GM19035 (cell line): Measurements from ENCODE around the gene TPST2.

ENCODE experiments used
- ATAC-seq: cut with Tn5 transposase; IDR thresholded peaks from one replicate; pipeline ENCODE4 v1.9.1; 2021; ENCODE audit not compliant: unreplicated experiment

Gene TPST2

DNA sequence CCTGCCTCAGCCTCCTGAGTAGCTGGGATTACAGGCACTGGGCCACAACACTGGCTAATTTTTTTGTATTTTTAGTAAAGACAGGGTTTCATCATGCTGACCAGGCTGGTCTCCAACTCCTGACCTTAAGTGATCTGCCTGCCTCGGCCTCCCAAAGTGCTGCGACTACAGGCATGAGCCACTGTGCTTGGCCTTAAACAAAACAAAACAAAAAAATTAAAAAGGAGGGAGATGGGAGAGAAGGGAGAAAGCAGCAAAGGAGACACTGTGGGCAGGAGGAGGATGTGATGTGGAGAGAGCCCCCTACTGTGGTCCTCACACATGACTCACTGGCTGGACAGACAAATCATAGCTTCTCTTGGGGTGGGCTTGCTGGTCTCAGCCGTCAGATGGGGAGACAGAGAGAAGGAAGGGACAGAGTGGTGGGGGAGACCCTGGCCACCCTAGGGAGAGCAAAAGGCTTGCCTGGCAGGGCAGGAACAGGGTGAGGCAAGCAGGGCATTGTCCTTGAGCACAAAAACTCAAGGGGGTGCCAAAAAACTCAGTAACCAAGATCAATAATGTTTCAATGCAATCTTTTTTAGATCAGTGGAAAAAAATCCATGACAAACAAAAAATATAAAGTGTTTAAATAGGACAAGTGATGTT lies 31.6 kb downstream of the TPST2 start:
- ATAC-seq: no peak

DNA sequence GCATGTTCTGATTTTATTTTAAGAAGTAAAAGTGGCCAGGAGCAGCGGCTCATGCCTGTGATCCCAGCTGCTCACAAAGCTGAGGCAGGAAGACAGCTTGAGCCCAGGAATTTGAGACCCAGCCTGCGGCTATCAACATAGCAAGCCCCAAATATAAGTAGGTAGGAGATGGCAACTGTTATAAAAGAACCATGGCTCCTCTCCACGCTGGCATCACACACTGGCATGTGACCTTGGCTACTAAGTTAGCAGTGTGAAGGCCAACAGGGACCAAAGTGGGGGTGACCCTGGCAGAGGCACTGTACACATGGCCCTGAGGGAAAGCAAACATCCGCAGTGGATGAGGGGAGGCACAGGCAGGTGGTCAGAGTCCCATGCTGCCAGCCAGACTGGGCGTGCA lies 33.0 kb downstream of the TPST2 start:
- ATAC-seq: no peak

DNA sequence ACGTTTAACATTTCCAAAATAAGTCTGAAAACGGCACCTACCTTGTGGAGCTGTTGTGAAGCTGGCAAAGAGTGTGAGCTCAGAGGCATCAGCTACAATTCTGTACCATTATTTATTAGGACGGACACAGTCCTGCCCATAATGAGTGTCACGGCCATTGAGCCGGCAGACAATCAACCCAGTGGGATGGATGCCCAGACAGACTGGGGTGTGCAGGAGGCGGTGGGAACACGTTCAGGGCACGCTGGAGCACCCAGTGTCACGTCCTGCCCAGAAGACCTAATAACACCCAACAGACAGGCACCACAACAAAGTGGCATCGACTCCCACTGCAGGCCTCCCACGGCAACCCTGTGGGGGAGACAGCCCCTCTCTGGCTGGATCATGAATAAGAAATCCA lies 34.5 kb downstream of the TPST2 start:
- no peak for ATAC-seq

DNA sequence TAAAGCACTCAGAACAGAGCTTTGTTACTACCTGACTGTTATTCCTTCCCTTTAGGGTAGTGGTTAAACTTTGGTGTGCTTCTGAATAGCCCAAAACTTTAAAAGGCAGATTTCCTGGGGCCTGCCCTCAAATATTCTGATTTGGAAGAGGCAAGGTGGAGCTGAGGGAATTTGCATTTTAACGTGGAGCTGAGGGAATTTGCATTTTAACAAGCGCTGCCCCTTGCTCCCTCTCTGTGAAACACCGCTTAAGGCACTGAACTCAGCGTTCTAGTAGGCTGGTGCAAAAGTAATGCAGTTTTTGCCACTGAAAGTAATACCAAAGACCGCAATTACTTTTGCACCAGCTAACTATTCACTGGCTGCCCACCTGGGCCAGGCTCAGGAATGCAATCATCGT lies 35.0 kb downstream of the TPST2 start:
- ATAC-seq: no peak

DNA sequence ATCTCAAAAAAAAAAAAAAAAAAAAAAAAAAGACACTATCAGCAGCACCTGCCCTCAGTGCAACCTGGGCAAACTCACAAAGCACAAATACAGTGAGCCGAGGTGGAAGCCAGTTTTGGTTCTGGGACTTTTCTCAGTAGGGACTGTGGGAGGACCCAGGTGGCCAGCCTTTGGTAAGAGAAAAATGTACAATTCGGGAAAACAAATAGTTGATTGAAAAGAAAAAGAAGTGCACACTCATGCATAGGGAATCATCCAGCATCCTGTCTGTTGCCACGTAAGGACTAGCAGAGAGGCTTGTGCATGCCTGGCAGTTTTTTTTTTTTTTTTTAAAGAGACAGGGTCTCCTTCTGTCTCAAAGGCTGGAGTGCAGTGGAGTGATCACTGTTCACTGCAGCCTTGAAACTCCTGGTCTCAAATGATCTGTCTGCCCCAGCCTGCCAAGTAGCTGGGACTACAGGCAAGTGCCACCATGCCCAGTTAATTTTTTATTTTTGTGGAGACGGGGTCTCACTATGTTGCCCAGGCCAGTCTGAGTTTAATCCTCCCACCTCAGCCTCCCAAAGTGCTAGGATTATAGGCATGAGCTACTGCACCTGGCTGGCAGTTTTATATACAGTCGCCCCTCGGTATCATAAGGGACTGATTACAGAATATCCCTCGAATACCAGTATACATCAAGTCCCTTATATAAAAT lies 36.7 kb downstream of the TPST2 start:
- ATAC-seq: no peak

DNA sequence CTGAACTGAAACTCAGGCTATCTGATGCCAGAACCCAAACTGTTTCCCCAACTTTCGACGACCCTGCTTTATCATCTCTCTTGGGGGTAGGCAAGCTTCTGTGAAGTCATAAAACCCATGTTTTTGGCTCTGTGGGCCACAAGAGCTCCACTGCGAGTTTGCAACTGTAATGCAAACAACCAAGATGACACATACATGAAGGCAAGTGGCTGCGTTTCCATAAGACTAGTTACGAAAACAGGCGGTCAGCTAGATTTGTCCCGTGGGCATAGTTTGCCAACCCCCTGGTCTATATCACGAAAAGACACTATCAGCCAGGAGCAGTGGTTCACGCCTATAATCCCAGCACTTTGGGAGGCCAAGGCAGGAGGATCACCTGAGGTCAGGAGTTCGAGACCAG lies 37.5 kb downstream of the TPST2 start:
- ATAC-seq: no peak

DNA sequence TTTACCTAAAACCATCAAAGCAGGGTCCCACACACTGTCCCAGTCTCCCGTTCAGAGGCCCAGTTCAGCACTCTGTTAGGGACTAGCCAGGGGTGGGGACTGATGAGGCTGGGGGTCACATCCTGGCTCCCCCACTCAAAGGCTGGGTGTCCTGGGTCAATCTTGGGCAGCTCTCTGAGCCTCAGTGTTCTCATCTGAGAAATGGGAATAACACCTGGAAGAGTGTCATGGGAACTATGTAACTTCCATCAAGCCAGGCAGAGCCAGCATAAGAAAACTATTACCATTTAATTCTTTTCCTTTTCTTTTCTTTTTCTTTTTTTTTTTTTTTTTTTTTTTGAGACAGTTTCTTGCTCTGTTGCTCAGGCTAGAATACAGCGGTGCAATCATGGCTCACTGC lies 38.4 kb downstream of the TPST2 start:
- no peak for ATAC-seq

DNA sequence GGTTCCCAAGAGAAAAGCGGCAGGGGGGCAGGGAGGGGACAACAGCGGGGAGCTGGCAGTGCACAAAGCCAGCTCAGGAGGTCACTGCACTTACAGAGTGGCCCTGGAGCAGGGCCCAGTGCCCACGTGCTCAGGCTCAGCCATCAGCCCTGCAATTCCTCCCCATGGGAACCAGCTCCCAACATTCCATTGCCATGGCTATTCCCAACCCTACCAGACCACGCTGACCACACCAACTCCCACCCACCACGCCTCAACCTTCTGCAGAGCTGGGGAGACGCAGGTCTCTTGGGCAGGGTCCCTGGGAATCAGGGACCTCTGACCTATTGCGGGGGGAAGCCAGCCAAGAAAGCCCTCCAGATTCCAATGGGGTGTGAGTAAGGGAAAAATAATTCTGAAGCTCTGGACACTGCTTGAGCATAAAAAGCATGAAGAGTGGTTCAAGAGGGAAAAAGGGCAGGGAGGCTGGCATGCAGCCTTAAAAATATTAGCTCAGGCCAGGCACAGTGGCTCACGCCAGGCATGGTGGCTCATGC lies 39.4 kb downstream of the TPST2 start:
- ATAC-seq: no peak

DNA sequence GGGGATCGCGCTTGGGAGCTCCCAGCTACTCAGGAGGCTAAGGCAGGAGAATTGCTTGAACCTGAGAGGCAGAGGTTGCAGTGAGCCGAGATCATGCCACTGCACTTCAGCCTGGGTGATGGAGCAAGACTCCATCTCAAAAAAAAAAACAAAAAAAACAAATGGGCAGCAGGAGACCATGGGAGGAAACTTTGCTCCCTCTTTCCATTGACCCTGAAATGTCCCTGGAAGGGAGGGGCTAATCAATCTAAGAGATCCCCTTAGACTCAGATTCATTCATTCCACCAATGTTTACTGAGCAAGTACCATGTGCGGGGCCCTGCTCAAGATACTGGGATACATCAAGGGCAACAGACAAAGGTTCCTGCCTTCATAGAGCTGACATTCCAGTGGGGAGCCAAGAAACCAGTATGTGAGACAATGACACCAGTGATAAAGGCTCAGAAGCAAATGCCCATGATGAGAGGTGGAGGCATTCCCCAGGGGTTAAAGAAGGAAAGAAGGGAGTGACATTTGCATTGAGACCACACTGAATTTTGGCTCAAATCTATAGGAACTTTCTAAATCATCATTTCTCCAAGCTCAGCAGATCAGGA lies 39.9 kb downstream of the TPST2 start:
- ATAC-seq: no peak

DNA sequence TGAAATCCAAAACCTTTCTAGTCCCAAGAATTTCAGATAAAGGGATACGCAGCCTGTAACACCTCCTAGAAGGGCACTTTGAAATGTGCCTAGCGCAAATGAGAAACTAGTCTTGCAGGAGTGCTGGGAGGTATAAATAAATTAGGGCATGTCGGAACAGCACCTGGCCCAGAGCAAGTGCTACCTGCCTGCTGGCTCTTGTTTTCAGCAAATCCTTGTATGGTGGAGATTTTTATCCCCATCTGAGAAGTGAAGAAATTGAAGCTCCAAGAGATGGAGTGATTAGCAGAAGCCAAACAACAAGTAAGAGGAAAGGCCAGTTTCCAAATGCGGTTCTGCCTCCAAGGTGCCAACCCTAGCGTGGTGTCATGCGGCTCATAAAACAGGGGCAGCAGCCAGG lies 40.9 kb downstream of the TPST2 start:
- no peak for ATAC-seq

DNA sequence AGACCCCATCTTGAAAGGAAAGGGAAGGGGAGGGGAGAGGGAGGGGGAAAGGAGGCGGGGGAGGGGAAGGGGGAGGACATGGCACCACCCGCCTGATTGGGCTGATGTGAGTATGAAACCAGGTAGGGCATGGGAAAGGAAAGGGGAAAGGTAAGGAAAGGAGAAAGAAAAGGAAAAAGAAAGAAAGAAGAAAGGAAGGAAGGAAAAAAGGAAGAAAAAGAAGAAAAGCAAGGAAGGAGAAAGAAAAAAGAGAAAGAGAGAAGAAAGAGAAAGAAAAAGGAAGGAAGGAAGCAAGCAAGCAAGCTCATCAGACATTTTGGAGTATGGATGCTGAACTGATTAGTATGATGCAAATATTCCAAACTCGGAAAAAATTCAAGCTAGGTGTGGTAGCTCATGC lies 41.6 kb downstream of the TPST2 start:
- ATAC-seq: no peak

DNA sequence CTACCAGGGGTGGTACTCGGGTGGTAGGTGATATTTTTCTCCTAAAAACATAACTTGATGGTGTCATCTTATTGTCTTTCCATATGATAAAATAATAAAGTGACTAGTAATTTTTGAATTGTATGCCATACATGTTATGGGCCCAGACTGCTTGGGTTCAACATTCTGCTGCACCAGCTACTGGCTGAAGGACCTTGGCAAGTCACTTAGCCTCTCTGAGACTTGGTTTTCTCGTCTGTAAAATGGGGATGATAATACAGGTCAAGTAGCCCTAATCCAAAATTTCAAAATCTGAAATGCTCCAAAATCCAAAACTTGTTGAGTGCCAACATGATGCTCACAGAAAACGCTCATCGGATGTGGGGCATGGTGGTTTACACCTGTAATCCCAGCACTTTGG lies 42.1 kb downstream of the TPST2 start:
- ATAC-seq: no peak

DNA sequence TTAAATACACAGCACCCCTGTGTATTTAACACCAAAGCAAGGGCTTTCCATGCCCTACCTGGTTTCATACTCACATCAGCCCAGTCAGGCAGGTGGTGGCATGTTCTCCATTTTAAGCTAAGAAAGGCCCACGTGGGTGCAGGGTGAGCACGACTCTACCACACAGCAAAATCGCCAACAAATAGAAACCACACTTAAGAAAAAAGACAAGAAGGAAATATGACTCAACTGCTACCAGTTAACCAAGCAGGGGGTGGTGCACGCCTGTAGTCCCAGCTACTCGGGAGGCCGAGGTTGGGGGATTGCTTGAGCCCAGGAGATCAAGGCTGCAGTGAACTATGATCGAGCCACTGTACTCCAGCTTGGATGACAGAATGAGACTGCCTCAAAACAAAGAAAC lies 42.5 kb downstream of the TPST2 start:
- ATAC-seq: no peak

DNA sequence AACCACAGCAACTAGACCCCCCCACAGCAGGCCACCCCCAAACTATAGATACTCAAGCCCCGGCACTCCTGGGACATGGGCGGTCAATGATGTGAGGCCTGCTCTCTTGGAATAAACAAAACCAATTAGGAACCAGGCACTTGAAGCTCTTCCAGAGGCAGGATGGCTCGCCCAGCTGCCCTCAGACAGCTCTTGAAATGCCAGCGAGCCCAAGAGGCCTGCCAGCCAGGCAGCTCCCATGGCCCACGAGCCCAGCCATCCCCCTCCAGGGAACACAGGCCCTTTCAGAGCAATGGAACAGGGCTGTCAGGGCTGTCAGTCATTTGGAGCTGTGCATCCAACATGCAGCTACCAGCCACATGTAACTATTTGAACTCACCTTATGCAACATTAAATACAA lies 43.6 kb downstream of the TPST2 start:
- ATAC-seq: no peak

DNA sequence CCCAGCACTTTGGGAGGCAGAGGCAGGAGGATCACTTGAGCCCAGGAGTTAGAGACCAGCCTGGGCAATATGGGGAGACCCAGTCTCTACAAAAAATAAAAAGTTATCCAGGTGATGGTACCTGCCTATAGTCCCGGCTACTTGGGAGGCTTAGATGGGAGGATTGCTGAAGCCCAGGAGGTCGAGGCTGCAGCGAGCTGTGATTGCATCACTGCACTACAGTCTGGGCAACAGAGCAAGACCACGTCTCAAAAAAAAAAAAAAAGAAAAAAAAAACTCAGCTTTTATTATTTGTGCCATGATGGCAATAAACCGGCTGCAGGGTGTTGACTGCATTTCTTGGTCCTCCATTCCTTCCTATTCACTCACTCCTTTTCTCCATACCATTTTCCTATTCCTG lies 44.1 kb downstream of the TPST2 start:
- ATAC-seq: no peak

DNA sequence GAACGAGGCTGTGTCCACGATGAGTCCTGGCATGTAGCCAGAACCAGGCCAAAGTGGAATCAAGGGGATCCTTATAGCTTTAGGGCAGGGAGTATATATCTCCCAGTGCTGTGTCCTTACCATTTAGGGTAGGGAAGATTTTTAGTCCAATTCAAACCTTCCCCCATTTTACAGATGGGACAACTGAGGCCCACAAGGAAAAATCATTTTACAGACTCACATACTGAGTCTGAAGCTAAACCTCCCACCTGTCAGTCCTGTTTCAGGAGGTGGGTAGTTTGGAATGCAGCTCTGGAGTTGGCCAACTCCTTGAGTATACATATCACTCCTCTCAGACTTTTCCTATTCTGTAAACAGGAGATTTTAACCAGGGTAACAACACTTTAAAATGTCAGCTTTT lies 44.5 kb downstream of the TPST2 start:
- ATAC-seq: no peak

DNA sequence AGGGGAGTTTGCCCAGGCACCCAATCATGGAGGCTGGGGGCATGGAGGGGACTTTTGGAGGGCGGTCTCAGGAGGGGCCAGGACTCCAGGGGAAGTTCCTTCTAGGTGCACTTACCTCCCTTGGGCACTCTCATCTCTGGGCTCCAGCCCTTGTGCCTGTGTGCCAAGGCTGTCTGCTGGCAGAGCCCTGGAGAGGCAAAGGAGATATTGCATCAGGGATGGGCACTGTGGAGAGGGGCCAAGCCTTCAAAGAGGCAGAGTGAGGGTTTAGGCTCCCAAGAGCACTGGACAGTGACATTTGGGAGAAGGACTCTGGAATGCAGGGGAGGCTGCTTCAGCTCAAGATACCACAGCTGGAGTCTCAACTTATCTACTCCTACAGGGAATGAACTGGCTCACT lies 45.4 kb downstream of the TPST2 start:
- ATAC-seq: no peak

DNA sequence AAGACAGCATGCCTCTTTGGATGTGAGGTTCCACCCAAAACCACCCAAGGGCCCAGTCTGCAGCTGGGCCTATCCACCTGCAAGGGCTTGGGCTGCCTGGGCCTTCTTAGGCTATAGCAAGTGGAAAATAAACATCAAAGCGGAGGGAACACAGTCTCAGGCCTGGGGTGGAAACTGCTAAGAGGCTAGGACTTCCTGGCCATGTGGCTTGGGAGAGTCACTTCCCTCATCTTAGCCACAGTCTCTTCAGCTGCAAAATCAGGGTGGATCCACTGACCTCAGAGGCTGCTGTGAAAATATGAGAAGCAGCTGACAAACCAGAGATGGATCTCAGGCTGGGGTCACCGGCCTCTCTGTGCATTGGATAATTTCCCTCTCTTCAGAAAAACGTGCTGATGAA lies 47.1 kb downstream of the TPST2 start:
- no peak for ATAC-seq

DNA sequence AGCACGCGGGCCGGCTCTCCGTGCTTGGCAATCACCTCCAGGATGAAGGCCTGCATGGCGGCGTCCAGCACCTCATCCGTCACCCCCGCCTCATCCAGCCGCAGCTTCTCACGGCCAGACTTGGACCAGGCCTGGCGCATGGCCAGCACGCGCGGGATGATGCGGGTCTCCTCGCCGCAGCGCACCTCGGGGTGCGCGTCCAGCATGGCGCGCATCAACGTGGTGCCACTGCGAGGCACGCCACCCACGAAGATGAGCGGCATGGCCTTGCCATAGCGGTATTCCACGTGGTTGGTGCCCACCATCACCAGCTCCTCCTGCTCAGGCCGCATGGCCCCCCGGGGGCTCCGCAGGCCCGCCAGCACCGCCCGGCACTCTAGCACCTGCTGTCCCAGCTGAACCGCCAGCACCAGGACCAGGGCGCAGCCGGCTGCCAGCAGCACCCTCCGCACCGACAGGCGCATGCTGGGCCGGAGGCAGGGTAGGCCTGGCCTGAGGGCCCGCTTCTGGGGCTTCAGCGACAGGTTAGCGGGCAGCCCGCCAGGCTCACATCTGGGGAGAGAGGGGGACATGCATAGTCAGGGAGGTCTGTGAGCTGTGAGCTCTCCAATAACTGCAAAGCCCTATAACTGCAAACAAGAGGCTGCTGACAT lies 48.6 kb downstream of the TPST2 start:
- ATAC-seq: no peak

DNA sequence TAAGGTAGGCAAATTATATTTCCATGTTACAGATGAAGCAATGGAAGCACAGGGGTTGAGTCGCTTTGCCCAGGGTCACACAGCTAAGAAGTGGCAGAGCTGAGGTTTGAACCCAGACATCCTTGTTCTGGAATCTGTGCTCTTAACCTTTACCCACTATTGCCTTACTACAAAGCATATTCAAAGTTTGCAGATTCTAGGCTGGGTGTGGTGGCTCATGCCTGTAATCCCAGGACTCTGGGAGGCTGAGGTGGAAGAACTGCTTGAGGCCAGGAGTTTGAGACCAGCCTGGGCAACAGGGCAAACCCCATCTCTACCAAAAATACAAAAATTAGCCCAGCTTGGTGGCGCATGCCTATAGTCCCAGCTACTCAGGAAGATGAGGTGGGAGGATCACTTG lies 49.8 kb downstream of the TPST2 start:
- ATAC-seq: no peak

DNA sequence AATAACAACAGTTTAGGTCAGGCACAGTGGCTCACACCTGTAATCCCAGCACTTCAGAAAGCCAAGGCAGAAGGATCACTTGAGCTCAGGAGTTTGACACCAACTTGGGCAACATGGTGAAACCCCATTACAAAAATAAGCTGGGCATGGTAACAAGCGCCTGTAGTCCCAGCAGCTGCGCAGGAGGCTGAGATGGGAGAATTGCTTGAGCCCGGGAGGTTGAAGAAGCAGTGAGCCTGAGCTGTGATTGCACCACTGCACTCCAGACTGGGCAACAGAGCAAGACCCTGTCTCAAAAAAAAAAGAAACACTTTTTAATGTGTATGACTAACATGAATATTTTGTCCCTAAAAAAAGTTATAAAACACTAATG lies 53.2 kb downstream of the TPST2 start:
- ATAC-seq: no peak
